Smooth muscle cell (in vitro differentiated cells): ENCODE data around the gene KDM5B. TPM values are rescaled to one million over a fixed set of nuclear protein-coding genes. Genes with fewer than 3 reads are reported as not detected.

Source experiments
- DNase-seq: peaks from one replicate; lab custom pipeline; 2025; ENCODE audit not compliant: unreplicated experiment; lab: John Stamatoyannopoulos, UW
- H2AFZ ChIP-seq: fragments of 200-600 bp; sonication (generic); 2 replicates; pipeline ENCODE4 v1.6.0; 2016; ENCODE audit warnings: antibody characterized with exemption, low read depth, mild to moderate bottlenecking
- H3F3A ChIP-seq: fragments of 200-600 bp; sonication (generic); 2 replicates; pipeline ENCODE4 v1.6.0; 2017; ENCODE audit warnings: antibody characterized with exemption, low read depth
- H3K27ac ChIP-seq: fragments of 200-600 bp; sonication (generic); 2 replicates; pipeline ENCODE4 v1.5.1; 2016; ENCODE audit warnings: low read depth, mild to moderate bottlenecking
- H3K27me3 ChIP-seq: fragments of 200-600 bp; sonication (generic); 2 replicates; pipeline ENCODE4 v1.6.1; 2016; ENCODE audit warnings: low read depth, mild to moderate bottlenecking
- H3K36me3 ChIP-seq: fragments of 200-600 bp; sonication (generic); 2 replicates; pipeline ENCODE4 v1.5.1; 2016; ENCODE audit warnings: low read depth
- H3K4me1 ChIP-seq: fragments of 200-600 bp; sonication (generic); 2 replicates; pipeline ENCODE4 v1.5.1; 2016; ENCODE audit warnings: low read depth
- H3K4me2 ChIP-seq: fragments of 200-600 bp; sonication (generic); 2 replicates; pipeline ENCODE4 v1.6.0; 2016; ENCODE audit warnings: mild to moderate bottlenecking
- H3K4me3 ChIP-seq: fragments of 200-600 bp; sonication (generic); 2 replicates; pipeline ENCODE4 v1.5.1; 2016; ENCODE audit warnings: mild to moderate bottlenecking
- H3K79me2 ChIP-seq: fragments of 200-600 bp; sonication (generic); 2 replicates; pipeline ENCODE4 v1.6.0; 2016; ENCODE audit warnings: low read depth, mild to moderate bottlenecking
- H3K9ac ChIP-seq: fragments of 200-600 bp; sonication (generic); 2 replicates; pipeline ENCODE4 v1.6.0; 2016; ENCODE audit warnings: low read depth
- H3K9me3 ChIP-seq: fragments of 200-600 bp; sonication (generic); replicated peaks from 2 replicates; pipeline ENCODE4 v1.5.1; 2016; ENCODE audit warnings: low read depth
- H4K20me1 ChIP-seq: fragments of 200-600 bp; sonication (generic); 2 replicates; pipeline ENCODE4 v1.6.0; 2016; ENCODE audit warnings: low read depth
- CTCF ChIP-seq: fragments of 200-600 bp; sonication (generic); IDR thresholded peaks from 2 replicates; pipeline ENCODE4 v1.5.1; 2017; ENCODE audit warnings: borderline replicate concordance, mild to moderate bottlenecking, antibody characterized with exemption; ENCODE audit not compliant: insufficient read depth, poor library complexity, severe bottlenecking
- WGBS: methylation state at CpG from one replicate; pipeline ENCODE4 v1.1.7; 2016; ENCODE audit warnings: low lambda C conversion rate; 5-methylcytosine and 5-hydroxymethylcytosine counted together
- polyA plus RNA-seq: library from polyadenylated mRNA; unstranded; fragments of >200 nt; fragmentation: Nextera tagmentation; extraction: Ambion mirVana; gene quantifications from 2 replicates; pipeline ENCODE4 v1.2.1, GENCODE V29; 2016
- total RNA-seq: library from RNA; depleted of rRNA; stranded (reverse); fragments of >200 nt; gene quantifications from 2 replicates; pipeline ENCODE4 v1.2.3, GENCODE V29; 2014

KDM5B gene
- total and polyA plus RNA-seq, 2 experiments from 2014 or later, result 94.1 to 178 TPM

- Histone ChIP-seq H2AFZ (peak overlapping the region; percentile 58), H3K9ac (no peak overlapping the region)
- no peak for DNase-seq
Measured at GRCh38 chr1:202821467-202821866, 13.2 kb upstream of the KDM5B start.

GRCh38 chr1:202818819-202819218 is 10.6 kb upstream of the KDM5B start:
- H3K27ac ChIP-seq, result no peak overlapping the region
- no peak for TF ChIP-seq CTCF

More at GRCh38 chr1:202821467-202821866, 13.2 kb upstream of the KDM5B start:
- no peaks in the 10 kb centered on the region for H3K9me3 ChIP-seq
- no peak for TF ChIP-seq CTCF
- no peaks in the 10 kb centered on the region for H3K36me3 ChIP-seq
- peak overlapping the region; percentile 68 for H3K27ac ChIP-seq
- peaks cover 6% of the 10 kb centered on the region for H3K4me1 ChIP-seq
- H3F3A ChIP-seq, result no peaks in the 10 kb centered on the region
- no peak overlapping the region for H3K4me3 ChIP-seq
- no peaks in the 10 kb centered on the region for H4K20me1 ChIP-seq
- no peaks in the 10 kb centered on the region for H3K79me2 ChIP-seq
- H3K4me2 ChIP-seq, result peak overlapping the region; percentile 56
- no peaks in the 10 kb centered on the region for H3K27me3 ChIP-seq
- WGBS, result 9% methylated on average over 2 of the region's 2 CpGs

GRCh38 chr1:202815120-202815519 is 6.9 kb upstream of the KDM5B start:
- no peaks in the 10 kb centered on the region for H3F3A ChIP-seq
- no peak overlapping the region for H2AFZ ChIP-seq
- H3K36me3 ChIP-seq, result no peaks in the 10 kb centered on the region
- no peak overlapping the region for H3K4me3 ChIP-seq
- peak overlapping the region; percentile 71 for H3K27ac ChIP-seq
- no peaks in the 10 kb centered on the region for H3K9me3 ChIP-seq
- H3K4me2 ChIP-seq, result no peak overlapping the region
- H4K20me1 ChIP-seq, result no peaks in the 10 kb centered on the region
- TF ChIP-seq CTCF, result no peak
- H3K79me2 ChIP-seq, result no peaks in the 10 kb centered on the region
- H3K27me3 ChIP-seq, result no peaks in the 10 kb centered on the region
- H3K9ac ChIP-seq, result no peak overlapping the region
- peaks cover 19% of the 10 kb centered on the region for H3K4me1 ChIP-seq
- DNase-seq, result no peak
- 62% methylated on average over 10 of the region's 10 CpGs for WGBS

More at GRCh38 chr1:202818819-202819218, 10.6 kb upstream of the KDM5B start:
- Histone ChIP-seq H4K20me1 (no peaks in the 10 kb centered on the region), H3K9ac (no peak overlapping the region), H3K36me3 (no peaks in the 10 kb centered on the region), H3K9me3 (no peaks in the 10 kb centered on the region), H3K4me1 (peaks cover 6% of the 10 kb centered on the region), H3K27me3 (no peaks in the 10 kb centered on the region), H2AFZ (no peak overlapping the region), H3K4me3 (no peak overlapping the region), H3F3A (no peaks in the 10 kb centered on the region), H3K79me2 (no peaks in the 10 kb centered on the region), H3K4me2 (no peak overlapping the region)
- DNase-seq, result no peak
- 87% methylated on average over 1 of the region's 1 CpG for WGBS
